HG03139 (cell line): ENCODE data around the gene ANO6.
"Not testable (repeated sequence)": the region's sequence is repeated elsewhere in the genome, so short reads cannot be mapped to it uniquely, and the experiment has no call there.

ENCODE experiments used
- ATAC-seq: cut with Tn5 transposase; IDR thresholded peaks from one replicate; pipeline ENCODE4 v1.9.1; 2021; ENCODE audit not compliant: unreplicated experiment

ANO6 gene, protein sequence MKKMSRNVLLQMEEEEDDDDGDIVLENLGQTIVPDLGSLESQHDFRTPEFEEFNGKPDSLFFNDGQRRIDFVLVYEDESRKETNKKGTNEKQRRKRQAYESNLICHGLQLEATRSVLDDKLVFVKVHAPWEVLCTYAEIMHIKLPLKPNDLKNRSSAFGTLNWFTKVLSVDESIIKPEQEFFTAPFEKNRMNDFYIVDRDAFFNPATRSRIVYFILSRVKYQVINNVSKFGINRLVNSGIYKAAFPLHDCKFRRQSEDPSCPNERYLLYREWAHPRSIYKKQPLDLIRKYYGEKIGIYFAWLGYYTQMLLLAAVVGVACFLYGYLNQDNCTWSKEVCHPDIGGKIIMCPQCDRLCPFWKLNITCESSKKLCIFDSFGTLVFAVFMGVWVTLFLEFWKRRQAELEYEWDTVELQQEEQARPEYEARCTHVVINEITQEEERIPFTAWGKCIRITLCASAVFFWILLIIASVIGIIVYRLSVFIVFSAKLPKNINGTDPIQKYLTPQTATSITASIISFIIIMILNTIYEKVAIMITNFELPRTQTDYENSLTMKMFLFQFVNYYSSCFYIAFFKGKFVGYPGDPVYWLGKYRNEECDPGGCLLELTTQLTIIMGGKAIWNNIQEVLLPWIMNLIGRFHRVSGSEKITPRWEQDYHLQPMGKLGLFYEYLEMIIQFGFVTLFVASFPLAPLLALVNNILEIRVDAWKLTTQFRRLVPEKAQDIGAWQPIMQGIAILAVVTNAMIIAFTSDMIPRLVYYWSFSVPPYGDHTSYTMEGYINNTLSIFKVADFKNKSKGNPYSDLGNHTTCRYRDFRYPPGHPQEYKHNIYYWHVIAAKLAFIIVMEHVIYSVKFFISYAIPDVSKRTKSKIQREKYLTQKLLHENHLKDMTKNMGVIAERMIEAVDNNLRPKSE

DNA sequence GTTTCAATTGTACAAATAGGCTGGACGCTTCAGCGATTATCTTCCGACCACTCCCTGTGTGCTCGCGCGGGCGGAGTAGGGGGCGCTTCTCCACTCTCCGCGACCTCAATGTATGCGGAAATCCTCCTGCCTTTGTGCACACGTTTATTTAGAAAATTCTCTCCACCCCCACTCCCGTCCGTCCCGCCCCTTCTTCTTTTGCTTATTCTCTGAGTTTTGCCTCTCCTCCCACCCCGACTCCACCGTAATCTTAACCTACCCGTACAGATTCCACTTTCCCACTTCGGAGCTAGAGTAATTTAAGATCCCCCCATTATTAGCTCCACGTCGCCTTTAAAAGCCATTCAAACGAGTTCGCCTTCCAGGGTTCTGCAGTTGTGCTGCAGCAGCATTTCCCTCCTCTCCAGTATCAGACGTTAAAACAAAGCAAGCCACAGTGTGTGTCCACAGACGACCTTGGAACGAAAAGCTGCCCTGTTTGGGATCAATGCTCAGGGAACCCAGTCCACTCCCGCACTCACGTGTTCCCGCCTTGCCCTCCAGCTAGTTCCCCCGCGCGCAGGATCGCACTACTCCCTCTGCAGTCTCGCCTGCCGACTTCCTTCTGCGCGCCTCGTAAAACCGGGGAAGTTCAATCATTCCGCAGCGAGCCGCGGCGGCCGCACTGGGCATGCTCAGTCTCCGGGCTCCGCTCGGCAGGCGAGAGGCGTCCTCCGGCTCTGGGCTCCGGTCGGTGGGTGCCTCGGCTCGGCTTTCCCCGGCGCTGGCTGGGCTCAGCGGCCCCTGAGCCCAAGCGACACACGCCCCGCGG lies at the start of gene ANO6:
Gene ANO6, plus strand, starts transcription at position 677 of the 811 bp plus-strand sequence. CDS start 227 bp downstream, outside the sequence.
- ATAC-seq: peak; percentile 61

DNA sequence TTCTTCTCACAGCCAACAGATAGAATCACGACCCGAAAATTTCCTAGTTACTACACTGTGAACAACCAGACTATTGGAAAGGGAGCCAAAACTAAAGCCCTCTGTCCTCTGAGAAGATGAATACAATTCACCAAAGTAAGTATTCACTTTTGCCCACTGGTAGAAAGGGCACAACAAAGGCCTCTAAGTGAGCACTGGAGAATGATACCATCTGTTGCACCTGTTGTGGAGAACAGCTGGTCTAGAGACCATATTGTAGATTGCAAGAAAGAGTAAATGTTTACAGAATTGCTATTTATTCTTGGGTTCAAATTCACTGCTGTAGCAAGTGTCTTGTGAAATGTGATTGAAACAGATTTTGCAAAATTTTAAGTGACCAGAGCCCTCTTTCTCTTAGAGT lies 46.9 kb upstream of the ANO6 start:
- ATAC-seq: no peak

DNA sequence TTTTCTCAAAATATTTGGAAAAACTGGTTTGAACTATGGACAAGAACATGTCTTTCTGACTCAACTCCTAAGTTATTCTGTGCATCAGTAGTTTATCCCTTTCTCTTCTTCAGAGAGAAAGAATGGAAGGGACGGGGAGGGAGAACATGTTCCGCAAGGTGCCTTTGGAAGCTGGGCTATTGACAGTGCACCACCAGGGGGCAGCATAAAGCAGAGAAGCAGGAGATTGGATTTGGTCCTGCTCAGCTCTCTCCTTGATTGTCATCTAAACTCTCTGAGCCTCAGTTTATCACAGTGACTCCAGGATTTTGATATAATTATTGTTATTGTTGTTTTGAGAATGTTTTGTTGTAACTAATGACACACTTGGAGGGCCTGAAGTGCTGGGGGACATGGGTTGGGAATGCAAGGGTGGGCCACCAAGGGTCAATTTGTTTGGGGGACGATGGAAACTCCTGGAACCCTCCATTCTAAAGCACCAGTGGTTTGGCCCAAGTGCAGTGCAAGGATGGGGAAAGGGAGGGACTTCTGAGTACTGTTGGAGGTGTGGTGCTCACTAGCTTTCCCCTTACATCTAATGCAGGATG lies 45.3 kb upstream of the ANO6 start:
- no peak for ATAC-seq

DNA sequence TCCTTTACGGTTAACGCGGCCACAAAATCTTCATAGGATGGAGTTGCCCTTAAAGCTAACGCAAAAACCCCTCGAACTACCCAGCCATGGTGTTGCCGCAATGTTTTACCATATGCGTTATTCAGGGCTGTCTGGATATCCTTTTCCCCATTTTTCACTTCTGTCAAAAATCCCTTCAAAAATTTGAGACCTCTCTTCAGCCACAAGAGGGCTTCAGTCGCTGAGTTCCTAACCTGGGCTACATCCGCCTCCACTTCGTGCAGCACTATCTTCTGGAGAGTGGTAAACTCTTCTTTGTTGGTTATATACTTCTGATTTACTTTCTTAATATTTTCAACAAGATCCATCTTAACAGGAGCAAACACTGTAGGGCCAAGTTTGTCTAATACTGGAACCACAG lies 42.6 kb upstream of the ANO6 start:
- ATAC-seq: not testable (repeated sequence)

DNA sequence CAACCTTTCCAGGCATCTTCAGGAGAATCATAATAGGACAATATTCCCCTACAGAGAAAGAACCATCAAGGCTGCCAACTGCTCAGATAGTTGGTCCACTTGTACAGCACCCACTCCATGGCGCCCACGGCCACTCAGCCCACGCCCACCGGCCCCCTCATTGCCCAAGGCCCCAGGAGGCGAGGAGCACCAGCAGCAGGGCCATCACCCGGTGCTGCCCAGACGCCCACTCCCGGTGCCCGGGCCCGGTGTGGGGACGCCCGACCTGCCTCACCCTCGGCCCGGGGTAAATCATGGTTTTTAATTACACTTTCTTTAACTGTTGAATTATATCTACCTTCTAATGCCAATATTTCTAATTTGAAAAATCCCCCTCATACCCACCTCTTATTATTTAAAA lies 41.3 kb upstream of the ANO6 start:
- no peak for ATAC-seq

DNA sequence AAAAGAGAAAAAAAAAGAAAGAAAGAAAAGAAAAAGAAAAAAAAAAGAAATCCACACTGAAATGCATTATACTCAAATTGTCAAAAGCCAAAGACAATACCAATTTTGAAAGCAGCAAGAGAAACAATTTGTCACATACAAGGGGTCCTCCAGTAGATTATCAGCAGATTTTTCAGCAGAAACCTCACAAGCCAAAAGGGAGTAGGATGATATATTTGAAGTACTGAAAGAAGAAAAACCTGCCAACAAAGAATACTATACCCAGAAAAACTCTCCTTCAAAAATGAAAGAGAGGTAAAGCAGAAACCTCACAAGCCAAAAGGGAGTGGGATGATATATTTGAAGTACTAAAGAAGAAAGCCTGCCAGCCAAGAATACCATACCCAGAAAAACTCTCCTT lies 37.1 kb upstream of the ANO6 start:
- no peak for ATAC-seq

DNA sequence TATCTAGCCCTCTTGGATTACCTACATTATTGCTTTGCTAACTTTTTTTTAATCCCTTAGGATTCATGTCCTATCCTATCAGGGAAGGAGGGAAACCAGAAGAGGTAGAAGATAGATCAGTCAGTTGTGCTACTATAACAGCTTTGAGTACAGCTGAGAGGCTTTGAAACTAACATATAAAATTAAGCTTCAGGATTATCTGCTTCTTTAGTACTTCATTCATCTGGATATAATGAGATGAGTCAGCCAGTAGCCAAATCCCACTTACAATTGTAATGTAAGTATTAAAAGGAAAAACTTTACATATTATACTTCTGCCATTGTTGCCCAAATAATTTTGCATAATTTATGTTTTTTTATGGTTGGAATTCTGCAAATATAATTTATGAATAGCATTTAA lies 33.4 kb upstream of the ANO6 start:
- no peak for ATAC-seq

DNA sequence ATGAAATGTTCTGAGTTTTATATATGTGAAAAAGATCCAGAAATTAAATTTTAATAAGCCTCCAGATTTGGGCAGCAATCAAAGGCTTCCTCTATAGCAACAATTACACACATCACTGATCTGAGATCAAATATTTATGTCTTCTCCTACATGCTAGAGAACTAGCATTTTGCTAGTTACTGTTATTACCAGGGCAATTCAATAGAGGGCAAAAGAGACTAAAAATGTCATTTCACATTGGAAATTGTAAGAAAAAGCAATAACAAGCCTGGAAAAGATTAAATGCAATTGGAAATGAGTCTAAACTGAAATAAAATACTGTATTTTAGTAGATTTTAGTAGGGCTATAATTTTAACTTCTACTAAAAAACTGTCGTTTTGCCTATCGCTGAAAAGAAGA lies 32.6 kb upstream of the ANO6 start:
- ATAC-seq: no peak

DNA sequence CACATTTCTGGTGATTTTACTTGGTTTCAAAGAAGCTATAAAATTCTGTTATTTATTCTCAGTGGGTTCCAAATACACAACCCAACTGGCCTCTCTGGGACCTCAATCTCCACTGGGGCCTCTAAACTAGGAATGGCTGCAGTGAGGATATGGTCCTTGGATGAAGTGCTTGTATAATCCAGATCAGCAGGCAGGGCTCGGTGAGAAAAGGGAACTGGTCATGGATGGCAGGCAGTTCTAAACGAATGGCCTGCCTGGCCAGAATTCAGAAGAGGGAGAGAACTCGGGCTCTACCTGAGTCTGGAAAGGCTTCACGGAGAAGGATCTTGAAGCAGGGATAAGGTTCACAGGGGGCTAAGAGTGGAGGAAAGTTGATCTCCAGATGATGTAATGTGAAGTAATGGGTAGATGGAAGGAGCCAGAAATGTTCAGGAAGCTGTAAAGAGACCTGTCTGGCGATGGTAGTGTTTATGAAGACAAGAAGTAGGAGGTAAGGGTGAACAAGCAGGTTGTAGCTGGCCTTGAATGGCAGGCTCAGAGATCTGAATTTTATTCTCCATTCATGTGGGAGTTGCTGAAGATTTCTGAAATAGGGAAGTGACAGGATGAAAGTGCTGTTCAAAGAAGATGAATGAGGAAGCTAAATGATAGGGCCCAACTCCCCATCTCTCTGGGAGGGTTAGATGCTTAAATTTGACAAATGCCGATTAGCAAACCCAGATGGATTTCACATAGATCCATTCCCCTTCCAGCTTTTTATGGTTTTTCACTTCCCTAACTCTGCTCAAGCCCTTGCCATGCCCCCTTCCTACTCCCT lies 31.5 kb upstream of the ANO6 start:
- ATAC-seq: no peak

DNA sequence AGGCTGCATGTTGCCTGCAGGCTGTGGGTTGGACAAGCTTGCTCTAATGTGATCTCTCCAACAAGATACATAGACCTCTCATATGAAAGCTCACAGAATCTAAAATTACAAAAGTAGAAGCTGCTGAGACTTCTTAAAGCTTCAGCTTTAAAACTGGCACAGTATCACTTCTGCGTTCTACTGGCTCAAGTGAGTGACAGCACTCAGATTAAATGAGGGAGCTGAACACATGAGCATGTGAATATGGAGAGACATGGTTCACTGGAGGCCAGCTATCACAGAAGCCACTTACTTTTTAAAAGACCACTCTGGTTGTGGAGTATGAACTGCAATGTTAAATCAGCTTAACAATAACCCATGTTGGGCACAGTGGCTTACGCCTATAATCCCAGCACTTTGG lies 29.1 kb upstream of the ANO6 start:
- no peak for ATAC-seq

DNA sequence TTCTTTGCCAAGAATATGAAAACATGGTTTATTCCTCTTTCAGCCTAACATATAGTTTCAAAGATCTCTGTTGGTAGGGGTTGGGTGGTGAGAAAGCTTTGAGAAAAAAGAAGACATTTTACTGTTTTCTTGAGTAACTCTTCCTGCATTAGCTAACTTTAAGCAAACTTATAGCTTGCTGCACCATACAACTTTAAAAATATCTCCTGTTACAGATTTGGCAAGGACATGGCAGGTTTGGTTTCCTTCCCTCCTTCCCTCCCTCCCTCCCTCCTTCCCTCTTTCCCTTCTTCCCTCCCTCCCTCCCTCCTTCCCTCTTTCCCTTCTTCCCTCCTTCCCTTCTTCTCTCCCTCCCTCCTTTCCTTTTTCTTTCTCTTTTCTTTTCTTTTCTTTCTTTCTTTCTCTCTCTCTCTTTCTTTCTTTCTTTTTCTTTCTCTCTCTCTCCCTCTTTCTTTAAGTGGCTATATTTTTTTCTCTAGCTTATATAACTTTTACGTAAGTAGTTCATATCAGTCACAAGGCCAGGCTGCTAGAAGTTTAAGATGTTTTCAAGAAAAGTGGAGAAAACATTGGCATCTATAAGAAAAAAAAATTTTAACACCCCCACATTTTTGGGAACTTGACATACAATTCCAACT lies 26.0 kb upstream of the ANO6 start:
- no peak for ATAC-seq

DNA sequence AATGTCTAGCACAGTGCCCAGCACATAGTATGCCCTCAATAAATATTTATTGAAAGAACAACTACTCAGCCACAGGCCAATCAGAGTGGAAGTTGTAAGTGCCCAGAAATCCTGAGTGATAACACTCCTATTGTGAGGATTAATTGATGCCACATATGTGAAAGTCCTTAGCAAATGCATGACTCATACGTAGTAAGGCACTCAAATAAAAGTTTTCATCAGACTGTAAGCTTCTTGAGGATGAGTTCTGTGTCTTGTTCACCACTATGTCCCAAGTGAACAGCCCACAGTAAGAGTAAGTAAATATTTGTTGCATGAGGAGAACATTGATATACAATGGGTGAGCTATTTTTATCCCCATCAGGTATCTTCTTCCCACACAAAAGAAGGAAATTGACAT lies 24.7 kb upstream of the ANO6 start:
- no peak for ATAC-seq

DNA sequence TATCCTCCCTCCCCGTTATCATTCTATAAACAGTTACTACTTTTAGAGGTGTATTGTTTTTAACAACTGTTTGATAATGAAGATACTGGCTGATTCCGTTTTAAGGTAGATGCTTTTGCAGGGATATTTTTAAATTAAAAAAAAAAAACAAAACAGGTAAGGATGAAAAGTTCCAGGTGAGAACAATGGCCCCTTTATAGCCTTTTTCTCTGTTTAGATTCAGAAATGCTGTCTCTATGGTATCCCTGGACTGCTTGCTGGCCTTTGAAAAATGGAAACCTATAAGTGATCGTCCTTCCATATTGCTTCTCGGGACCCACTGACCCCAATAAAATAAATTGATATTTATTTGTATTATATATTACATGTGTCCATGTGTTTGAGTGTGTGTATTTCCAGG lies 23.2 kb upstream of the ANO6 start:
- no peak for ATAC-seq

DNA sequence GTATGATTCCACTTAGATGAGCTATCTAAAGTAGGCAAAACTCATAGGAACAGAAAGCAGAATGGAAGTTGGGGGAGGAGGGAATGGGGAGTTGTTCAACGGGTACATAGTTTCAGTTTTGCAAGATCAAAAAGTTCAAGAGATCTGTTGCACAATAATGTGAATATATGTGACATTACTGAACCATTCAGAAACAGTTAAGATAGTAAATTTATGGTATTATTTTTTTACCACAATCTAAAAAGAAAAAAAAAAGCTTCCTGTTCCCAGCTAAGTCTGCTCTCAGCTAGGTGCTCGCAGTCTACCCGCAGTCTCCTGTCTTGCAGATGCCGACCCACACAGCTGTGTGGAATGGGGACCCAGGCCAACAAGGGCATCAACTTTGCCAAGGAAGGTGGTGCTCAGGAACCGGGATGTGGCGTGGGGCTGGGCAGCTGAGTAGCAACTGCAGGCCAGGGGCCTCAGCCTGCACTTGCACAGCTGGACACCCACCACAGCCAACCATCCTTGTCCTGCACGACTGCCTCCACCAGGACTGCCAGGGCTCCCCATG lies 15.3 kb upstream of the ANO6 start:
- no peak for ATAC-seq

DNA sequence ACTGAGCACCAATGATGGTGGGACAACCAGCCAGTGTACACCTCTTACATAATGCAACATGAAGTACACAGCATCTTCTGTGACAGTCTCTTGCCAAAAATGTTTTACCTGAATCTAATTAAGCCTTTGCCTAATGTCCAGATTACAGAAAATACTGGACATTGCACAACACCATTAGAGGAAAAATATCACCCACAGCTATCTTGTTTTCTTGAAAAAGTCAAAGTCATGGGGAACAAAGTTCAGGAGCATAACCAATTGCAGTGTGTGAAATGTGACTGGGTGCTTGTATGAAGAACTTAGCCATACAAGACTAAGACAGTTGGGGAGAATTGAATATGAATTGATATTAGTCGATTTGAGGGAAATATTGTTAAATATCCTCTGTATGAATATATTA lies 12.1 kb upstream of the ANO6 start:
- no peak for ATAC-seq

DNA sequence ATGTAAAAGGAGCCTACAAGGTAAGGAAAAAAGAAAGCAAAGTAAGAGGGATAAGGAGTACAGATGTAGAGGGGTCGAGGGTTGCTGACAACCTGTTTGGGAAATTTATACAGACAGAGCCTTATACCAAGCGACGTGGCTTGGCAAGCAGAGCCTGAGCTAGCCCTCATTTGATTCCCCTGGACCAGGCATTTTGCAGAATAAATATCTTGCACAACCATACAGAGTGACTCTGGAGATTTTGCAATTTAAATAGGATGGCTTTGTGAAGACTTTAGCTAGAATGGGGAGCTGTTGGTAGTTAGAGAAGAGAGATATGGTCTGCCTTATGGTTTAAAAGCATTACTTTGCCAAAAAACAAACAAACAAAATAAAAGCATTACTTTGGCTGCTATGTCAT lies 11.1 kb upstream of the ANO6 start:
- ATAC-seq: no peak

DNA sequence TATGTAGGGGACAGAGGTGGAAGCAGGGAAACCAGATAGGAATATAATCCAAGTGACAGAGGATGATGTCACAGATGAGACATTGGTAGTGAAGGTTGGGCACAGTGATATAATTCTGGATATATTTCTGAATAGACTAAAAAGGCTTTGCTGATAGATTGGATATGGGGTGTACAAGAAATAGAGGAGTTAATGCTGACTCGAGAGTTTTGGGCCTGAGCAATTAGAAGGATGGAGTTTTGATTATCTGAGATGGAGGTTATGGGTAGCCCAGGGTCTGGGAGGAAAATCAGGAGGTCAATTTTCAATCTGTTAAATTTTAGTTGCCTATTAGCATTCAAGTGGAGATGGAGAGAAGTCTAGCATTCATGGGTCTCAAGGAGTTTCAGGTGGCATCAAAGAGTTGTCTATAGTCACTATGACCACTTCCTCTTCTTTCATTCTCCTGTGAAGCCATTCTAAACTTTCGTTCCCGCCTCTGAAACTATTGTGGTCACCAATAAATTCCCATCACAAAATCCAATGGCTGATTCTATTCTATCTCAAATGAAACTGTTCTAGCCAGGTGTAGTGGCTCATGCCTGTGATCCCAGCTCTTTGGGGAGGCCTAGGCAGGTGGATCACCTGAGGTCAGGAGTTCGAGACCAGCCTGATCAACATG lies 10.6 kb upstream of the ANO6 start:
- ATAC-seq: peak; percentile 67

DNA sequence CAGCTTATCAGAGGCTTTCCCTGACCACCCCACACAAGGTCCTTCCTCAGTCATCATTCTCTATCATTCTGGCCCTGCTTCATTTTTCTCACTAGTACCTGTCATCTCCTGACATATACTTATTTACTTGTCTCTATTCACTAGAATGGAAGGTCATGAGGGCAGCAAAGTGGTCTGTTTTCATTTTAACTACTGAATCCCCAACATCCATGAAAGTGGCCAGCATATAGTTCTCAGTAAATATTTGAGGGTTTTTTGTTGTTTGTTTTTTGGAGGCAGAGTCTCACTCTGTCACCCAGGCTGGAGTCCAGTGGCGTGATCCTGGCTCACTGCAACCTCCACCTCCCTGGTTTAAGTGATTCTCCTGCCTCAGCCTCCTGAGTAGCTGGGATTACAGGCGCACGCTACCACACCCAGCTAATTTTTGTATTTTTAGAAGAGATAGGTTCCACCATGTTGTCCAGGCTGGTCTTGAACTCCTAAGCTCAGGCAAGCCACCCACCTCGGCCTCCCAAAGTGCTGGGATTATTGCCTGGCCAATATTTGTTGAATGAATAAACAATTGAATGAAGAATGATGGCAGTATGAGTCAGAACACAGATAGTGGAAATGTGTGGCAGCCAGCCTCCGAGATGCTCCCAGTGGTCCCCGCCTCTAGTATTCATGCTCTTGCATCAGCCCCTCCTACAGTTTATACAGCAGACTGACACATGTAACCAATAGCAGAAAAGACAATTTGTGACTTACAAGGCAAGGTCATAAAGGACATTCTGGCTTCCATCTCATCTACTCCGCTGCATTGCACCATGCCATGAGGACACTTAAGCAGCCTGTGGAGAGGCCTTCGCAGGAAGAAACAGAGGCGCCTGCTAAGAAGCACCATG lies 7.0 kb upstream of the ANO6 start:
- ATAC-seq: no peak
